ENCODE results near the gene PHC3.

The PHC3 gene

GRCh38 chr3:170162052-170162451 lies 19.5 kb downstream of the PHC3 start:
- Histone ChIP-seq H3K14ac (ENCODE audit: low read length in 2 of 2) (no peak overlapping the region), H3K4me1 (ENCODE audit: control insufficient read depth, insufficient read depth, low read depth, low read length) (peaks cover 2% of the 10 kb centered on the region), H2BK15ac (ENCODE audit: low read depth, poor library complexity, severe bottlenecking) (no peak overlapping the region), H2BK120ac (ENCODE audit: low read depth, low read length) (no peak overlapping the region), H4K8ac (ENCODE audit: low read length) (no peak overlapping the region), H3K4me2 (ENCODE audit: low read length, poor library complexity, severe bottlenecking) (no peak overlapping the region), H3K79me1 (replicated peaks; ENCODE audit: low read length, poor library complexity, severe bottlenecking) (peaks cover 15% of the 10 kb centered on the region), H3K27me3 (ENCODE audit: control insufficient read depth in 1 of 2, insufficient read depth in 1 of 2, low read length in 2 of 2) (no peaks in the 10 kb centered on the region), H3K23ac (ENCODE audit: low read length in 2 of 2) (no peak overlapping the region), H2BK12ac (ENCODE audit: low read length in 2 of 2) (no peak overlapping the region), H3K27ac (ENCODE audit: low read length, poor library complexity, severe bottlenecking) (no peak overlapping the region), H3K9ac (ENCODE audit: low read length) (no peak overlapping the region), H3K4me3 (ENCODE audit: insufficient read depth in 1 of 2, low read depth in 1 of 2, low read length in 2 of 2) (no peak overlapping the region), H2AK5ac (ENCODE audit: low read length, severe bottlenecking) (no peak overlapping the region), H3K9me3 (ENCODE audit: control insufficient read depth, low read length) (peaks cover 3% of the 10 kb centered on the region), H2BK5ac (ENCODE audit: low read depth, low read length, poor library complexity, severe bottlenecking) (no peak overlapping the region), H3K36me3 (ENCODE audit: control insufficient read depth in 1 of 2, insufficient read depth in 2 of 2, low read depth in 1 of 2, low read length in 2 of 2) (peaks cover 25 to 72% of the 10 kb centered on the region in 2 experiments), H4K91ac (ENCODE audit: low read length) (no peak overlapping the region), H3K4ac (ENCODE audit: low read depth in 1 of 2, low read length in 2 of 2) (no peak overlapping the region), H3K18ac (ENCODE audit: low read depth in 1 of 2, low read length in 2 of 2) (no peak overlapping the region), H2AFZ (ENCODE audit: low read depth, low read length) (no peak overlapping the region)
- no peak for DNase-seq

GRCh38 chr3:170159933-170160332 lies 21.6 kb downstream of the PHC3 start:
- no peaks in the 10 kb centered on the region for H3K27me3 ChIP-seq (ENCODE audit: control insufficient read depth in 1 of 2, insufficient read depth in 1 of 2, low read length in 2 of 2)

DNA sequence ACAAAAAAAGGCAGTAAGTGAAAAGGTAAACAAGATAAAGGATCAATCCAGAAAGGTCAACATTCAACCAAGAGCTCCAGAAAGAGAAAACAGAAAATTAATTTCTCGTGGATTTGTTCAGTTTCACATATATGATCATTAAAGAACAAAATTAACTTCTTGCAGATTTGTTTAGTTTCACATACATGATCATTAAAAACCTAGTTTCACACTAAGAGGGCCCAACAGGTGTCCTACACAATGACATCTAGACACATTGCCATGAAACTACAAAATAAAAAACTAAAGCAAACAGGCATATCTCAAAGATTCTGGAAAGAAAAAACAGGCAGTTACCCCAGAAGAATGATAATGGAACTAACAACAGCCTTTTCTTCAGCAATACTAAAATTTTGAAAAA lies 22.1 kb downstream of the PHC3 start:
- no peak overlapping the region for H3K14ac ChIP-seq (ENCODE audit: low read length in 2 of 2)
- no peaks in the 10 kb centered on the region for H3K27me3 ChIP-seq (ENCODE audit: control insufficient read depth in 1 of 2, insufficient read depth in 1 of 2, low read length in 2 of 2)
- no peak overlapping the region for H2BK5ac ChIP-seq (ENCODE audit: low read depth, low read length, poor library complexity, severe bottlenecking)
- no peak overlapping the region for H2AK5ac ChIP-seq (ENCODE audit: low read length, severe bottlenecking)
- H3K4me2 ChIP-seq (ENCODE audit: low read length, poor library complexity, severe bottlenecking), result no peak overlapping the region
- H3K18ac ChIP-seq (ENCODE audit: low read depth in 1 of 2, low read length in 2 of 2), result no peak overlapping the region
- no peak overlapping the region for H2BK120ac ChIP-seq (ENCODE audit: low read depth, low read length)
- no peak overlapping the region for H3K23ac ChIP-seq (ENCODE audit: low read length in 2 of 2)
- no peak overlapping the region for H2AFZ ChIP-seq (ENCODE audit: low read depth, low read length)
- H4K8ac ChIP-seq (ENCODE audit: low read length), result no peak overlapping the region
- no peak overlapping the region for H3K4ac ChIP-seq (ENCODE audit: low read depth in 1 of 2, low read length in 2 of 2)
- H3K9ac ChIP-seq (ENCODE audit: low read length), result no peak overlapping the region
- peaks cover 3% of the 10 kb centered on the region for H3K9me3 ChIP-seq (ENCODE audit: control insufficient read depth, low read length)
- 100% methylated on average over 1 of the region's 1 CpG for WGBS
- no peak overlapping the region for H2BK12ac ChIP-seq (ENCODE audit: low read length in 2 of 2)
- H4K91ac ChIP-seq (ENCODE audit: low read length), result no peak overlapping the region
- H3K79me1 ChIP-seq (replicated peaks; ENCODE audit: low read length, poor library complexity, severe bottlenecking), result peaks cover 16% of the 10 kb centered on the region
- H3K36me3 ChIP-seq (ENCODE audit: control insufficient read depth in 1 of 2, insufficient read depth in 2 of 2, low read depth in 1 of 2, low read length in 2 of 2), result peaks cover 25 to 73% of the 10 kb centered on the region in 2 experiments
- no peak overlapping the region for H2BK15ac ChIP-seq (ENCODE audit: low read depth, poor library complexity, severe bottlenecking)
- H3K4me3 ChIP-seq (ENCODE audit: insufficient read depth in 1 of 2, low read depth in 1 of 2, low read length in 2 of 2), result no peak overlapping the region
- no peaks in the 10 kb centered on the region for H3K4me1 ChIP-seq (ENCODE audit: control insufficient read depth, insufficient read depth, low read depth, low read length)
- H3K27ac ChIP-seq (ENCODE audit: low read length, poor library complexity, severe bottlenecking), result no peak overlapping the region
- DNase-seq, result no peak

More at GRCh38 chr3:170159933-170160332, 21.6 kb downstream of the PHC3 start:
- H3K4me2 ChIP-seq (ENCODE audit: low read length, poor library complexity, severe bottlenecking), result no peak overlapping the region
- no peak overlapping the region for H4K8ac ChIP-seq (ENCODE audit: low read length)
- peaks cover 14% of the 10 kb centered on the region for H3K79me1 ChIP-seq (replicated peaks; ENCODE audit: low read length, poor library complexity, severe bottlenecking)
- WGBS, result 96% methylated on average over 2 of the region's 2 CpGs
- H4K91ac ChIP-seq (ENCODE audit: low read length), result no peak overlapping the region
- H2AFZ ChIP-seq (ENCODE audit: low read depth, low read length), result no peak overlapping the region
- H2BK120ac ChIP-seq (ENCODE audit: low read depth, low read length), result no peak overlapping the region
- peaks cover 3% of the 10 kb centered on the region for H3K9me3 ChIP-seq (ENCODE audit: control insufficient read depth, low read length)
- no peak for DNase-seq
- no peak overlapping the region for H3K14ac ChIP-seq (ENCODE audit: low read length in 2 of 2)
- no peak overlapping the region for H3K23ac ChIP-seq (ENCODE audit: low read length in 2 of 2)
- H3K27ac ChIP-seq (ENCODE audit: low read length, poor library complexity, severe bottlenecking), result no peak overlapping the region
- H3K4ac ChIP-seq (ENCODE audit: low read depth in 1 of 2, low read length in 2 of 2), result no peak overlapping the region
- H3K18ac ChIP-seq (ENCODE audit: low read depth in 1 of 2, low read length in 2 of 2), result no peak overlapping the region
- no peaks in the 10 kb centered on the region for H3K4me1 ChIP-seq (ENCODE audit: control insufficient read depth, insufficient read depth, low read depth, low read length)
- H2BK15ac ChIP-seq (ENCODE audit: low read depth, poor library complexity, severe bottlenecking), result no peak overlapping the region
- peaks cover 27 to 74% of the 10 kb centered on the region in 2 experiments for H3K36me3 ChIP-seq (ENCODE audit: control insufficient read depth in 1 of 2, insufficient read depth in 2 of 2, low read depth in 1 of 2, low read length in 2 of 2)
- no peak overlapping the region for H3K9ac ChIP-seq (ENCODE audit: low read length)
- H2BK5ac ChIP-seq (ENCODE audit: low read depth, low read length, poor library complexity, severe bottlenecking), result no peak overlapping the region
- no peak overlapping the region for H3K4me3 ChIP-seq (ENCODE audit: insufficient read depth in 1 of 2, low read depth in 1 of 2, low read length in 2 of 2)
- H2BK12ac ChIP-seq (ENCODE audit: low read length in 2 of 2), result no peak overlapping the region
- no peak overlapping the region for H2AK5ac ChIP-seq (ENCODE audit: low read length, severe bottlenecking)

GRCh38 chr3:170155604-170156003 lies 25.9 kb downstream of the PHC3 start:
- WGBS, result 67% methylated on average over 3 of the region's 5 CpGs
- Histone ChIP-seq H3K23ac (ENCODE audit: low read length in 2 of 2) (no peak overlapping the region), H3K4me3 (ENCODE audit: insufficient read depth in 1 of 2, low read depth in 1 of 2, low read length in 2 of 2) (no peak overlapping the region)

More at GRCh38 chr3:170155604-170156003, 25.9 kb downstream of the PHC3 start:
- no peak overlapping the region for H3K18ac ChIP-seq (ENCODE audit: low read depth in 1 of 2, low read length in 2 of 2)
- no peak overlapping the region for H2BK15ac ChIP-seq (ENCODE audit: low read depth, poor library complexity, severe bottlenecking)
- H3K4me1 ChIP-seq (ENCODE audit: control insufficient read depth, insufficient read depth, low read depth, low read length), result no peaks in the 10 kb centered on the region
- no peak overlapping the region for H2AFZ ChIP-seq (ENCODE audit: low read depth, low read length)
- no peaks in the 10 kb centered on the region for H3K9me3 ChIP-seq (ENCODE audit: control insufficient read depth, low read length)
- no peak overlapping the region for H4K91ac ChIP-seq (ENCODE audit: low read length)
- no peak overlapping the region for H2BK120ac ChIP-seq (ENCODE audit: low read depth, low read length)
- no peak overlapping the region for H3K14ac ChIP-seq (ENCODE audit: low read length in 2 of 2)
- no peak overlapping the region for H3K27ac ChIP-seq (ENCODE audit: low read length, poor library complexity, severe bottlenecking)
- no peak overlapping the region for H2AK5ac ChIP-seq (ENCODE audit: low read length, severe bottlenecking)
- H3K9ac ChIP-seq (ENCODE audit: low read length), result no peak overlapping the region
- H2BK12ac ChIP-seq (ENCODE audit: low read length in 2 of 2), result no peak overlapping the region
- no peak for DNase-seq
- H2BK5ac ChIP-seq (ENCODE audit: low read depth, low read length, poor library complexity, severe bottlenecking), result no peak overlapping the region
- peaks cover 18 to 48% of the 10 kb centered on the region in 2 experiments for H3K36me3 ChIP-seq (ENCODE audit: control insufficient read depth in 1 of 2, insufficient read depth in 2 of 2, low read depth in 1 of 2, low read length in 2 of 2)
- H3K79me1 ChIP-seq (replicated peaks; ENCODE audit: low read length, poor library complexity, severe bottlenecking), result peaks cover 16% of the 10 kb centered on the region
- no peaks in the 10 kb centered on the region for H3K27me3 ChIP-seq (ENCODE audit: control insufficient read depth in 1 of 2, insufficient read depth in 1 of 2, low read length in 2 of 2)
- H3K4me2 ChIP-seq (ENCODE audit: low read length, poor library complexity, severe bottlenecking), result no peak overlapping the region
- H3K4ac ChIP-seq (ENCODE audit: low read depth in 1 of 2, low read length in 2 of 2), result no peak overlapping the region
- no peak overlapping the region for H4K8ac ChIP-seq (ENCODE audit: low read length)
